Naive thymus-derived CD4-positive, alpha-beta T cell (primary cell): ENCODE results near the gene NADSYN1. TPM values are rescaled to one million over a fixed set of nuclear protein-coding genes. Genes with fewer than 3 reads are reported as not detected.
"Not testable (repeated sequence)": the region's sequence is repeated elsewhere in the genome, so short reads cannot be mapped to it uniquely, and the experiment has no call there.

Source experiments
- ATAC-seq: fragments of 150-1000 bp; cut with Tn5 transposase; 2 replicates; pipeline ENCODE4 v1.10.0; 2021; ENCODE audit warnings: mild to moderate bottlenecking, moderate library complexity
- CTCF ChIA-PET: fragments of 350-600 bp; sonication (Branson Sonifier 250); formaldehyde crosslinking; loops from one replicate; lab custom pipeline; 2021; ENCODE audit warnings: antibody characterized with exemption; lab: Charles Lee
- POLR2A ChIA-PET: fragments of 350-600 bp; sonication (Branson Sonifier 250); formaldehyde crosslinking; loops from one replicate; lab custom pipeline; 2021; ENCODE audit warnings: antibody characterized with exemption, inconsistent platforms; lab: Charles Lee
- DNase-seq, 9 donors: peaks; one replicate each; pipeline versions ENCODE4 v3.0.0 to v3.0.0-alpha.2; 2020 to 2022; ENCODE audit warnings: mixed read lengths in 1 of 9
- H3K27ac ChIP-seq: one replicate; pipeline ENCODE4 v1.7.0; 2013; ENCODE audit warnings: mild to moderate bottlenecking, low read depth, low read length, moderate library complexity
- H3K27me3 ChIP-seq, 2 donors: one replicate each; pipeline ENCODE4 v1.7.0; 2013; ENCODE audit warnings: low read length in 2 of 2, mild to moderate bottlenecking in 2 of 2, moderate library complexity in 2 of 2; ENCODE audit not compliant: control insufficient read depth in 2 of 2, insufficient read depth in 2 of 2
- H3K36me3 ChIP-seq, 3 experiments: 1 replicate in 2 of 3; 2 replicates in 1 of 3; pipeline ENCODE4 v1.7.0; 2013; ENCODE audit warnings: low read length in 3 of 3, mild to moderate bottlenecking in 3 of 3, moderate library complexity in 1 of 3; ENCODE audit not compliant: insufficient read depth in 3 of 3, control insufficient read depth in 2 of 3
- H3K4me1 ChIP-seq, 2 donors: one replicate each; pipeline ENCODE4 v1.7.0; 2013; ENCODE audit warnings: low read length in 2 of 2, mild to moderate bottlenecking in 2 of 2, moderate library complexity in 1 of 2; ENCODE audit not compliant: control insufficient read depth in 2 of 2, insufficient read depth in 2 of 2
- H3K4me3 ChIP-seq: 2 replicates; pipeline ENCODE4 v1.7.0; 2013; ENCODE audit warnings: mild to moderate bottlenecking, low read length
- H3K9me3 ChIP-seq, 3 experiments: 1 replicate in 2 of 3; 2 replicates in 1 of 3; pipeline ENCODE4 v1.7.0; 2013; ENCODE audit warnings: low read length in 3 of 3; ENCODE audit not compliant: control insufficient read depth in 2 of 3
- H3K27ac Mint-ChIP-seq, 9 donors: one replicate each; pipeline ENCODE4 v1.8.0; 2020 to 2022; ENCODE audit warnings: mixed read lengths in 9 of 9, mild to moderate bottlenecking in 8 of 9, moderate library complexity in 5 of 9, inconsistent platforms in 2 of 9
- H3K27me3 Mint-ChIP-seq, 5 donors: one replicate each; pipeline ENCODE4 v1.8.0; 2021 to 2022; ENCODE audit warnings: mixed read lengths in 5 of 5, mild to moderate bottlenecking in 1 of 5
- H3K36me3 Mint-ChIP-seq, 5 donors: one replicate each; pipeline ENCODE4 v1.8.0; 2020 to 2022; ENCODE audit warnings: mixed read lengths in 5 of 5, mild to moderate bottlenecking in 3 of 5, inconsistent platforms in 1 of 5
- H3K4me1 Mint-ChIP-seq, 7 donors: one replicate each; pipeline ENCODE4 v1.8.0; 2020 to 2022; ENCODE audit warnings: mixed read lengths in 7 of 7, mild to moderate bottlenecking in 3 of 7, inconsistent platforms in 1 of 7
- H3K4me3 Mint-ChIP-seq, 10 donors: one replicate each; pipeline ENCODE4 v1.8.0; 2020 to 2022; ENCODE audit warnings: mild to moderate bottlenecking in 10 of 10, mixed read lengths in 10 of 10, moderate library complexity in 6 of 10, inconsistent platforms in 2 of 10
- H3K9me3 Mint-ChIP-seq, 11 donors: one replicate each; pipeline ENCODE4 v1.8.0; 2020 to 2022; ENCODE audit warnings: mixed read lengths in 11 of 11, mild to moderate bottlenecking in 4 of 11, inconsistent platforms in 1 of 11, moderate library complexity in 1 of 11
- intact Hi-C, 2 donors: fragments of 100-400 bp; cut with micrococcal nuclease; formaldehyde crosslinking; loops; one replicate each; pipeline ENCODE4 v1.15.1; 2023
- polyA plus RNA-seq, 2 donors: library from polyadenylated mRNA; unstranded; fragments of 300-500 nt; fragmentation: Illumina TruSeq; gene quantifications; one replicate each; pipeline ENCODE4 v1.2.3, GENCODE V29; 2021
- total RNA-seq, 6 experiments: library from RNA in 5 of 6; stranded (reverse) in 5 of 6; gene quantifications; 1 replicate in 5 of 6; 2 replicates in 1 of 6; pipeline ENCODE4 v1.2.3 and lab custom pipeline; 2021 to 2026

Gene NADSYN1
- total and polyA plus RNA-seq, 7 experiments from 2014 or later, result 28.6 to 235 (median 121) TPM

DNA sequence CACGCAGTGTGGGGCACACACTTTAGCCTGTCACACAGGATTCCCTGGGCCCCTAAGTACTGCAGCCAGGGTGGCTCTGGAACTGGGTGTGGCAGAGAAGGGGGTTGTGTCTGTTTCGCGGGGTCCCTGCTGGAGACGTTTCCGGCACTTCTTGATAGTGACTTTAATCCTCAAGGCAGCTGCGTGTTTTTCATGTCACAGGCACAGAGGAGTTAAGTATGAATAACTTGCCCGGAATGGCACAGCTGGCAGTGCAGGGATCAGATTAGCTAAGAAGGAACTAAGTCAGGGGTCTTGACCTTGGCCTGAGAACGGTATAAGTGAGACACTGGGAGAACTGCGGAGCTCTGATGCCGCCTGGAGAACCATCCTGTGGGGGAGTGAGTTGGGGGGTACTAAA lies 66.5 kb downstream of the NADSYN1 start:
- Histone ChIP-seq H3K9me3 (no peaks in the 10 kb centered on the region), H3K27me3 (no peaks in the 10 kb centered on the region), H3K4me3 (no peak overlapping the region), H3K27ac (no peak overlapping the region), H3K36me3 (no peaks in the 10 kb centered on the region), H3K4me1 (no peaks in the 10 kb centered on the region)
- no peaks in the 10 kb centered on the region for H3K4me1 Mint-ChIP-seq
- no peaks in the 10 kb centered on the region for H3K27me3 Mint-ChIP-seq
- no peak for DNase-seq
- no peak overlapping the region for H3K27ac Mint-ChIP-seq
- CTCF ChIA-PET, result no interaction called here
- POLR2A ChIA-PET, result no interaction called here
- peaks cover 0 to 5% (median 4%) of the 10 kb centered on the region in 5 donors for H3K36me3 Mint-ChIP-seq
- no peak for ATAC-seq
- intact Hi-C loops, result no loop called here
- no peak overlapping the region for H3K4me3 Mint-ChIP-seq
- H3K9me3 Mint-ChIP-seq, result peaks cover 0 to 12% (median 6%) of the 10 kb centered on the region in 11 donors

GRCh38 chr11:71525188-71525937 lies 72.4 kb downstream of the NADSYN1 start:
- peaks cover 0 to 5% (median 3%) of the 10 kb centered on the region in 5 donors for H3K36me3 Mint-ChIP-seq
- no peak for ATAC-seq

GRCh38 chr11:71525938-71526495 lies 73.0 kb downstream of the NADSYN1 start:
- H3K9me3 Mint-ChIP-seq, result peaks cover 0 to 10% (median 3%) of the 10 kb centered on the region in 11 donors
- no peak for DNase-seq
- H3K27ac Mint-ChIP-seq, result no peak overlapping the region
- no peaks in the 10 kb centered on the region for H3K27me3 ChIP-seq
- H3K27ac ChIP-seq, result no peak overlapping the region
- POLR2A ChIA-PET, result no interaction called here
- H3K4me1 ChIP-seq, result no peaks in the 10 kb centered on the region
- H3K4me3 Mint-ChIP-seq, result no peak overlapping the region
- H3K9me3 ChIP-seq, result no peaks in the 10 kb centered on the region
- no peak for ATAC-seq
- H3K36me3 ChIP-seq, result no peaks in the 10 kb centered on the region
- no peak overlapping the region for H3K4me3 ChIP-seq
- no peaks in the 10 kb centered on the region for H3K4me1 Mint-ChIP-seq
- H3K36me3 Mint-ChIP-seq, result peaks cover 0 to 5% (median 3%) of the 10 kb centered on the region in 5 donors
- H3K27me3 Mint-ChIP-seq, result peaks cover 0 to 17% (median 11%) of the 10 kb centered on the region in 5 donors
- intact Hi-C loops, result no loop called here
- CTCF ChIA-PET, result no interaction called here

More at GRCh38 chr11:71525188-71525937, 72.4 kb downstream of the NADSYN1 start:
- Histone ChIP-seq H3K27ac (no peak overlapping the region), H3K27me3 (no peaks in the 10 kb centered on the region), H3K4me1 (no peaks in the 10 kb centered on the region), H3K4me3 (no peak overlapping the region), H3K9me3 (no peaks in the 10 kb centered on the region), H3K36me3 (no peaks in the 10 kb centered on the region)
- no peak for DNase-seq
- no peak overlapping the region for H3K4me3 Mint-ChIP-seq
- no peaks in the 10 kb centered on the region for H3K4me1 Mint-ChIP-seq
- peaks cover 0 to 17% (median 11%) of the 10 kb centered on the region in 5 donors for H3K27me3 Mint-ChIP-seq
- H3K27ac Mint-ChIP-seq, result no peak overlapping the region
- H3K9me3 Mint-ChIP-seq, result peaks cover 0 to 10% (median 3%) of the 10 kb centered on the region in 11 donors
- POLR2A ChIA-PET, result no interaction called here
- CTCF ChIA-PET, result no interaction called here
- intact Hi-C loops, result no loop called here

DNA sequence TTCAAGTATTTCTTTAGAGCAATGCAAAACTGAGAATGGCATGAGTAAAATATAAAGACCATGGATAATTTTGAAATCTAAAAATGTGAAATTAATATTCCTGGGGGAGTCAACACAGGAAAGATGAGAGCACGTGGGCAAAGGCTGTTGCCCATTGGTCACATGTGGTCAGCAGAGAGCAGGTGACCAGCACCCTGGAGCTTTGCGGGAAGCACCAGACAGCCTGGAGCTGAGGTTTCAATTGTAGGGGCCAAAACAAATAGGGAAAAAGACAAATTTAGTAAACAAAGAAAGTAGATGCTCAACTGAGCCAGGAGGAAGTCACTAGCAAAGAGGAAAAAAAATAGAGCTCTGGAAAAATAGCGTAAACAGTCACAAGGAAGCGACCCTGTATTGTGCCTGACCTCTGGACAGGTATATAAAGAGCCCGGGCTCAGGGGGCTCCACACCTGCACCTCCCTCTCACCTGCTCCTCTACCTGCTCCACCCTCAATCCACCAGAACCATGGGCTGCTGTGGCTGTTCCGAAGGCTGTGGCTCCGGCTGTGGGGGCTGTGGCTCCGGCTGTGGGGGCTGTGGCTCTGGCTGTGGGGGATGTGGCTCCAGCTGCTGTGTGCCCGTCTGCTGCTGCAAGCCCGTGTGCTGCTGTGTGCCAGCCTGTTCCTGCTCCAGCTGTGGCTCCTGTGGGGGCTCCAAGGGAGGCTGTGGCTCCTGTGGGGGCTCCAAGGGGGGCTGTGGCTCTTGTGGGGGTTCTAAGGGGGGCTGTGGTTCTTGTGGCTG lies 74.0 kb downstream of the NADSYN1 start, which contains the start of gene KRTAP5-7:
KRTAP5-7 (plus strand) TSS at position 472 of the 780 bp plus-strand sequence; CDS start at position 506, 34 bp downstream.
- POLR2A ChIA-PET, H3K27ac Mint-ChIP-seq, CTCF ChIA-PET, H3K9me3 Mint-ChIP-seq, DNase-seq, ATAC-seq, H3K4me3 Mint-ChIP-seq, H3K36me3 Mint-ChIP-seq, H3K36me3 ChIP-seq, H3K27ac ChIP-seq, H3K4me1 Mint-ChIP-seq, H3K4me3 ChIP-seq, H3K27me3 ChIP-seq, H3K4me1 ChIP-seq, intact Hi-C loops, H3K9me3 ChIP-seq: not testable (repeated sequence)
- H3K27me3 Mint-ChIP-seq, result peaks cover 0 to 17% (median 11%) of the 10 kb centered on the region in 5 donors

DNA sequence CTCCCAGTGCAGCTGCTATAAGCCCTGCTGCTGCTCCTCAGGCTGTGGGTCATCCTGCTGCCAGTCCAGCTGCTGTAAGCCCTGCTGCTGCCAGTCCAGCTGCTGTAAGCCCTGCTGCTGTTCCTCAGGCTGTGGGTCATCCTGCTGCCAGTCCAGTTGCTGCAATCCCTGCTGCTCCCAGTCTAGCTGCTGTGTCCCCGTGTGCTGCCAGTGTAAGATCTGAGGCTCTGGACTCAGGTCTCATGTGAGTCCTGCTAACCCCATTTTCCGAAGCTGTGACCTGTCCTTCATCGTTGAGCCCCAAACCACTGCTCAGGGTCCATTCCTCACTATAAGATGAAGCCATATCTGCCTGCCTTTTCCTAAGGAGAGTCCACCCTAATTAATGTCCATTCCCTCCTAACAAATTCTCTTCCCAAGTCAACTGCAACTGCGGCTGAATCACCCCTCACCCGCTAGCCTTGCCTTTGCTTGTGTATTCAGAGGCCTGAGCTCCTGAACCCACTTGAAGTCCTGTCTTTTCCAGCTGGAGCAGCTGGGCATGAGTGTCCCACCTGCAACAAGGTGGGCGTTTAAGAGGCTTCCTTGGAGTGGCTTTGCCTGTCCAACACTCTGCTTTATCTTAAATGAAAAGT lies 74.7 kb downstream of the NADSYN1 start:
- peaks cover 0 to 5% (median 3%) of the 10 kb centered on the region in 5 donors for H3K36me3 Mint-ChIP-seq

GRCh38 chr11:71530602-71531001 lies 77.6 kb downstream of the NADSYN1 start:
- intact Hi-C loops, result no loop called here

More for the DNA sequence above, 74.7 kb downstream of the NADSYN1 start:
- peaks cover 0 to 17% (median 11%) of the 10 kb centered on the region in 5 donors for H3K27me3 Mint-ChIP-seq
- DNase-seq, result no peak
- Histone ChIP-seq H3K27ac (no peak overlapping the region), H3K9me3 (no peaks in the 10 kb centered on the region), H3K36me3 (no peaks in the 10 kb centered on the region), H3K4me1 (no peaks in the 10 kb centered on the region), H3K4me3 (no peak overlapping the region), H3K27me3 (no peaks in the 10 kb centered on the region)
- intact Hi-C loops, result no loop called here
- ChIA-PET CTCF (no interaction called here), POLR2A (no interaction called here)
- H3K4me3 Mint-ChIP-seq, result no peak overlapping the region
- H3K9me3 Mint-ChIP-seq, result peaks cover 0 to 3% (median 0%) of the 10 kb centered on the region in 11 donors
- ATAC-seq, result no peak
- no peak overlapping the region for H3K27ac Mint-ChIP-seq
- no peaks in the 10 kb centered on the region for H3K4me1 Mint-ChIP-seq

More at GRCh38 chr11:71530602-71531001, 77.6 kb downstream of the NADSYN1 start:
- no peaks in the 10 kb centered on the region for H3K4me1 ChIP-seq
- H3K4me3 ChIP-seq, result no peak overlapping the region
- H3K27ac ChIP-seq, result no peak overlapping the region
- H3K36me3 ChIP-seq, result no peaks in the 10 kb centered on the region
- Mint-ChIP-seq H3K36me3 (no peaks in the 10 kb centered on the region), H3K4me1 (no peaks in the 10 kb centered on the region), H3K9me3 (no peaks in the 10 kb centered on the region), H3K27ac (no peak overlapping the region), H3K27me3 (peaks cover 0 to 17% (median 11%) of the 10 kb centered on the region in 5 donors), H3K4me3 (no peak overlapping the region)
- no peaks in the 10 kb centered on the region for H3K27me3 ChIP-seq
- ChIA-PET CTCF (no interaction called here), POLR2A (no interaction called here)
- no peaks in the 10 kb centered on the region for H3K9me3 ChIP-seq
- ATAC-seq (no peak), DNase-seq (no peak)
